22Rv1 (cell line): ENCODE results near the gene DHDH.

Experiments used
- H3K27ac ChIP-seq: fragments of 450-650 bp; 2 replicates; pipeline ENCODE4 v1.5.1; 2017
- ZFX ChIP-seq: fragments of 450-650 bp; IDR thresholded peaks from 2 replicates; pipeline ENCODE4 v1.6.1; 2017; ENCODE audit warnings: antibody characterized with exemption, borderline replicate concordance
- TF ChIP-seq, protein P1 (sequence below): fragments of 450-650 bp; IDR thresholded peaks from 2 replicates; pipeline ENCODE4 v1.5.1; 2017; ENCODE audit warnings: mild to moderate bottlenecking

DHDH gene

DNA sequence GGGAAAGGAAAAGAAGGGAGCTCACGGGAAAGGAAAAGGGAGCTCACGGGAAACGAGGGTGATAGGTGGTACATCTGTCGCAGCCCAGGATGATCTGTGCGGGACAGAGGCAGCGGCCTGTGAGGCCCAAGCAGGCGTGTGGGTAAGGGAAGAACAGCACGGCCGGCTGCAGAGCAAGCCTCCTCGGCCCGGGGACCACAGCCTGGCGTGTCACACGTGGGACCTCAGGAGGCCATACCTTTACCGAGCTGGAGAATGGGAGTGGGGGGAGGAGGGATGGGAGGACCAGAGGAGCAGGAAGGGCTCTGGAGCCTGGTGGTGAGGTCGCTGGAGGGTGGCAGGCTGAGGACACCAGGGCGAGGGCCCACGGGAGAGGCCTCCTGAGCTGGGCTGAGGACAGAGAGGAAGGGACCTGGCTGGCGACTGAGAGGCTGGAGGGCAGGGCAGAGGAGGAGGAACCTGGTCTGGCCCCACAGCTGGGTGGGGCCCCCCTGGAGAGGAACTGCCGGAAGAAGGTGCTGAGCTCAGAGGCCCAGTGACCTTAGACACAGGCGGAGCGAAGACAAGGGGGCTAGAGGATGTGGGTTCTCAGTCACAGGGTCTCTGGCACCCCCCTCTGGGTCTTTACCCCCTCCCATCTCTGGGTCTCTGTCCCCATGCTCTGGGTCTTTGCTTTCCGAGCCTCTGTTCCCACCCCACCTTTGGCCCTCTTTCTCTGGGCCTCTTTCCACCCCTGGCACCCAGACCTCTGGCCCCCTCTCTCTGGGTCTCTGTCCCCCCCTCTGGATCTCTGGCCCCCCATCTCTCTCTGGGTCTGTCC is 28.7 kb downstream of the DHDH start:
- H3K27ac ChIP-seq = peak overlapping the region; percentile 32
- no peak for TF ChIP-seq ZFX
- TF ChIP-seq, protein P1, sequence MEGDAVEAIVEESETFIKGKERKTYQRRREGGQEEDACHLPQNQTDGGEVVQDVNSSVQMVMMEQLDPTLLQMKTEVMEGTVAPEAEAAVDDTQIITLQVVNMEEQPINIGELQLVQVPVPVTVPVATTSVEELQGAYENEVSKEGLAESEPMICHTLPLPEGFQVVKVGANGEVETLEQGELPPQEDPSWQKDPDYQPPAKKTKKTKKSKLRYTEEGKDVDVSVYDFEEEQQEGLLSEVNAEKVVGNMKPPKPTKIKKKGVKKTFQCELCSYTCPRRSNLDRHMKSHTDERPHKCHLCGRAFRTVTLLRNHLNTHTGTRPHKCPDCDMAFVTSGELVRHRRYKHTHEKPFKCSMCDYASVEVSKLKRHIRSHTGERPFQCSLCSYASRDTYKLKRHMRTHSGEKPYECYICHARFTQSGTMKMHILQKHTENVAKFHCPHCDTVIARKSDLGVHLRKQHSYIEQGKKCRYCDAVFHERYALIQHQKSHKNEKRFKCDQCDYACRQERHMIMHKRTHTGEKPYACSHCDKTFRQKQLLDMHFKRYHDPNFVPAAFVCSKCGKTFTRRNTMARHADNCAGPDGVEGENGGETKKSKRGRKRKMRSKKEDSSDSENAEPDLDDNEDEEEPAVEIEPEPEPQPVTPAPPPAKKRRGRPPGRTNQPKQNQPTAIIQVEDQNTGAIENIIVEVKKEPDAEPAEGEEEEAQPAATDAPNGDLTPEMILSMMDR = no peak

DNA sequence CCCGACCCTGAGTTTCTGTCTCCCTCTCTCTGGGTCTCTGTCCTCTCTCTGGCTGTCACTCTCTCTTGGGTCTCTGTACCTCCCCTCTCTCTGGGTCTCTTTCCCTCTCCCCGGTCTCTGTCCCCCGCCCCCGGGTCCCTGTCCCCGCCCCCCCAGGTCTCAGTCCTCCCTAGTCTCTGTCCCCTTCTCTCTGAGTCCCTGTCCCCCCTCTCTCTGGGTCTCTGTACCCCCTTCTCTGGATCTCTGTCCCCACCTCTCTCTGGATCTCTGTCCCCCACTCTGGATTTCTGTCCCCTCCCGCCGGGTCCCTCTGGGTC is 29.3 kb downstream of the DHDH start:
- TF ChIP-seq ZFX = no peak
- TF ChIP-seq, protein P1 = no peak
- peak overlapping the region; percentile 32; the same call in 1 of the 2 replicates for H3K27ac ChIP-seq

DNA sequence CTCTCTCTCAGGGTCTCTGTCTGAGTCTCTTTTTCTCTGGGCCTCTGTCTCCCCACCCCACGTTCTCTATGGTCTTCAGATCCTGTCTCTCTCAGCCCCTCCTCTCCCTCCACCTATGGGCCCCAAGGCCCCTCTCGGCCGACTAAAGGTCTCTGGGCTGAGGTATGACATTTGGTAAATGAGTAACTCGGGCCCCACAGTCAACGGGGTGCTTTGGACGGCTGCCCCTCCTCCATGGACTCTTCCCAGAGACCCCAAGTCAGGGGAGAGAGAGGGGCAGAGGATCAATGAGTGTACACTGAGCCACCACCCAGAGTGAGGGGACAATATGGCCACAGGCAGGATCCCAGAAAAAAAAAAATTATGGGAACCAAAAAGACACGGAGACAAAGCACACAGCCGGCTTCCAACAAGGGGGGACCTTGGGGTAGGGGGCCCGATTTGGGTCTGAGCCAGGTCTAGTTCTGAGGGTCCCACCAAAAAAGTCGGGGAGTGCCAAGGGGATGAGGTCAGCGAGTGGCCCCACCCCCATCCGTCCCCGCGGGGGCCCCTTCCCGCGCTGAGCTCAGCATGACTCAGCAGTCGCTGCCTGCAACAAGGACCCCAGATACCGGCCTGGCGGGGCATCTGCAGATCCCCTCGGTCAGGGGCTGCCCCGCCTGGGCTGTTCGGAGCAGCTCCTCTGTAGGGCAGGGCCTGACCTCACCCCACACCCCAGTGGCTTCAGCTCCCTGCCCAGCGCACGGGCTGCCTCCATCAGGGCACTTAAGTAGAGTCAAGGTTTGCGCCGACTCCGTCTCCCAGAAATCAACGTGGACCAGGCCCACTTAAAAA is 30.1 kb downstream of the DHDH start:
- no peak for TF ChIP-seq ZFX
- TF ChIP-seq, protein P1 = no peak
- H3K27ac ChIP-seq = peak overlapping the region; percentile 83

DNA sequence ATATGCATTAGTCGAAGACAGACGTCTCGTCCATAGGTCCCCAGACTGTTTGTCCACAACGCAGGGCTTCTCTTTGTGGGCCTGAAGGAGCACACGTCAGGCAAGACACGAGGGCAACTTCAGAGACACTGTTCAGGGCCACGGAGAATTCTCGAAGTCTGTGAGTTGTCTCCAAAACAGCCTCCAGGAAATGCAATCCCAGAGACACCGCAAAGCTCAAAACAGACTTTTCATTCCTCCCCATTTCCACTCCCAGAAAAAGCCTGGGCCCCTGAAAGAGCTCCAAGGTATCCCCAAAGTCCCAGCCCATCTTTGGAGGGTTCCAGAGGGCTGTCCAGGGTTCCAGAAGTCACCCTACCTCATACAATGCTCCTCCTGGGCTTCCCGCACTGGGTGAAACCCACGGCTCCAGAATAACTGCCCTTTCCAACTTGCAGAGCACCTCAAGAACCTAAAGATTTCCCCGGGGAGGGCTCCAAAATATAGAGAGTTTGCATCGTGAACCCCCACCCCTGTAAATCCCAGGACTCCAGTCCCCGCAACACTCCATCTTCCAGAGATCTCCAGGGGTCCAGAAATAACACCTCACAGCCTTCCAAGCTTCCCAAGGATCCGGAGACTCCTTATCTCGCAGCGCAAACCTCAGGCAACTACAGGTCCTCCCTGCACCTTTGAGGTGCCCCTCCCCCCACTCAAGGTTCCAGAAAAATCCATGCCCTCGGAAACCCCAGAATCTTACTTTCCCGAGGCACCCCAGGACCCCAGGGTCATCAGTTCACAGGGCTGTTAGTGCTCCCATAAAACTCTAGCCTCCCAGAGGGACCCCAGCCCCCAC is 30.9 kb downstream of the DHDH start:
- no peak for TF ChIP-seq ZFX
- TF ChIP-seq, protein P1 = no peak
- peak overlapping the region; percentile 83 for H3K27ac ChIP-seq

DNA sequence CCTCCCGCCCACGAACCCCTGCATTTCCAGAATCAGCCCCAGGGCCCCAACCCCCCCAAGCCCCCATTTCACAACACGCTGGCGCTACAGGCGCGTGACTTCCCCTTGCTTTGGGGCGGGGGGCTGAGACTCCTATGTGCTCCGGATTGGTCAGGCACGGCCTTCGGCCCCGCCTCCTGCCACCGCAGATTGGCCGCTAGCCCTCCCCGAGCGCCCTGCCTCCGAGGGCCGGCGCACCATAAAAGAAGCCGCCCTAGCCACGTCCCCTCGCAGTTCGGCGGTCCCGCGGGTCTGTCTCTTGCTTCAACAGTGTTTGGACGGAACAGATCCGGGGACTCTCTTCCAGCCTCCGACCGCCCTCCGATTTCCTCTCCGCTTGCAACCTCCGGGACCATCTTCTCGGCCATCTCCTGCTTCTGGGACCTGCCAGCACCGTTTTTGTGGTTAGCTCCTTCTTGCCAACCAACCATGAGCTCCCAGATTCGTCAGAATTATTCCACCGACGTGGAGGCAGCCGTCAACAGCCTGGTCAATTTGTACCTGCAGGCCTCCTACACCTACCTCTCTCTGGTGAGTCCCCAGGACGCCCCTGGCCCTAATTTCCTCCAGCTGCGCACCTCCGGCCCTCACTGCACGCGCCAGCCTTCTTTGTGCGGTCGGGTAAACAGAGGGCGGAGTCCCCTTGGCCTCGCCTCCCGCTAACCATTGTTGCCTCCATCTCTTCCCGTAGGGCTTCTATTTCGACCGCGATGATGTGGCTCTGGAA is 31.7 kb downstream of the DHDH start, which contains the start of gene FTL:
TSS of gene FTL (plus strand) at position 270 of the 766 bp plus-strand sequence. CDS start at position 469, 199 bp downstream.
- peak within 1 kb of the TSS; percentile 83 for H3K27ac ChIP-seq

More for the DNA sequence above, 31.7 kb downstream of the DHDH start, which contains the start of gene FTL:
- TF ChIP-seq, protein P1 = no peak
- no peak for TF ChIP-seq ZFX
